HG03060 (cell line): ENCODE data around the gene TAS2R1.

Source experiments
- ATAC-seq: cut with Tn5 transposase; IDR thresholded peaks from one replicate; pipeline ENCODE4 v1.9.1; 2021; ENCODE audit warnings: low read depth, moderate number of reproducible peaks; ENCODE audit not compliant: unreplicated experiment

The TAS2R1 gene, protein sequence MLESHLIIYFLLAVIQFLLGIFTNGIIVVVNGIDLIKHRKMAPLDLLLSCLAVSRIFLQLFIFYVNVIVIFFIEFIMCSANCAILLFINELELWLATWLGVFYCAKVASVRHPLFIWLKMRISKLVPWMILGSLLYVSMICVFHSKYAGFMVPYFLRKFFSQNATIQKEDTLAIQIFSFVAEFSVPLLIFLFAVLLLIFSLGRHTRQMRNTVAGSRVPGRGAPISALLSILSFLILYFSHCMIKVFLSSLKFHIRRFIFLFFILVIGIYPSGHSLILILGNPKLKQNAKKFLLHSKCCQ

DNA sequence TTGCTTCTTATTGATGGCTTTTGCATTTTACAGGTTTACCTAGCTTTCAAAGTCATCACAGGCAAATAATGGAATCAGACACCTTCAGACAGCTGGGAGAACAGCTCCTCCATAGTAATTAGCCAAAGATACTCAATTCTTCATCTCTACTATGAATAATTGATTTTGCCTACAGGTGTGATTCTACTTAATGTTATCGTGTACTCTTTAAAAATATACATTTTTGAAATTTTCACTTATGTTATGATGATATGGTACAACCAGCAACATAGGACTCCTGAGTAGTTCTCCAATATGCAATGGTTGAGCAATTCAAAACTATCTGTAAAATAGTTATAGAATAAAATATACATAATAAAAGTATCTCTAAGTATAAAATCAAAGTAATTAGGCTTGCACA is at the start of gene TAS2R1:
TSS of gene TAS2R1 (minus strand) at position 101 of the 400 bp plus-strand sequence. CDS start 319 bp downstream, outside the sequence.
- no peak for ATAC-seq

DNA sequence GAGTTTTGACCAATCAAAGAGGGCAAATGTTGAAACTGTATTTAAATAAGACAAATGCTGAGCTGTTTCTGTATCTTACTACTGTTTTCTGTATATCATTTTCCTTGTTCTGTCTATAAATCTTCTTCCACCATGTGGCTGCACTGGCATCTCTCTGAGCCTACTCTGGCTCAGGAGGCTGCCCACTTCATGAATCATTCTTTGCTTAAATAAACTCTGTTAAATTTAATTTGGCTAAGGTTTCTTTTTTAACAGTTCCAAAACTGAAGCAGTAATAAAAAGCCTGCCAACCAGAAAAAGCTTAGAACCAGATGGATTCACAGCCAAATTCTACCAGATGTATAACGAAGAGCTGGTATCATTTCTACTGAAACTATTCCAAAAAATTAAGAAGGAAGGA is 40.2 kb upstream of the TAS2R1 start:
- ATAC-seq = no peak

DNA sequence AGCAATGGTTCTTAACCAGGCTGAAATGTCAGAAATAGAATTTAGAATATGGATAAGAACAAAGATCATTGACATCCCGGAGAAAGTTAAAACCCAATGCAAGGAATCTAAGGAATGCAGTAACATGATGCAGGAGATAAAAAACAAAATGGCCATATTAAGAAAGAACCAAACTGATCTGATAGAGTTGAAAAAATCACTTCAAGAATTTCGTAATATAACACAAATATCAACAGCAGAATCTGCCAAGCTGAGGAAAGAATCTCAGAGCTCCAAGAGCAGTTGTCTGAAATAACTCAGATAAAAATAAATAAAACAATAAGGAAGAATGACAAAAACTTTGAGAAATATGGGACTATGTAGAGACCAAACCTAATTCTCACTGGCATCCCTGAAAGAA is 37.8 kb upstream of the TAS2R1 start:
- ATAC-seq = no peak

DNA sequence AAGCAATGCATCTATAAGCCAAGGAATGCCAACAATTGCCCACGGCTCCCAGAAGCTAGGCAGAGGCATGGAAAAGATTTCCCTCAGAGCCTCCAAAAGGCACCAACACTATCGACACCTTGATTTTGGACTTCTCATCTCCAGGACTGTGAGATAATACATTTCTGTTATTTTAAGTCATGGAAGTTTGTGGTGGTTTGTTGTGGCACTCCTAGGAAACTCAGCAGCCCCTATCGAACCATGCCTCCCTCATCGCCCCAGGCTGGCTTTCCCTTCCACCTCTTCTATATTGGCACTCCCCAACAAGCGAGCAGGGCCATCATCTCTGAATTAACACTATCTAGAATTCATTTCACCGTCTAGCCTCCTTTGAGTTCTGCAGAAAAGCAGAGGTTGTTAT is 33.7 kb upstream of the TAS2R1 start:
- no peak for ATAC-seq

DNA sequence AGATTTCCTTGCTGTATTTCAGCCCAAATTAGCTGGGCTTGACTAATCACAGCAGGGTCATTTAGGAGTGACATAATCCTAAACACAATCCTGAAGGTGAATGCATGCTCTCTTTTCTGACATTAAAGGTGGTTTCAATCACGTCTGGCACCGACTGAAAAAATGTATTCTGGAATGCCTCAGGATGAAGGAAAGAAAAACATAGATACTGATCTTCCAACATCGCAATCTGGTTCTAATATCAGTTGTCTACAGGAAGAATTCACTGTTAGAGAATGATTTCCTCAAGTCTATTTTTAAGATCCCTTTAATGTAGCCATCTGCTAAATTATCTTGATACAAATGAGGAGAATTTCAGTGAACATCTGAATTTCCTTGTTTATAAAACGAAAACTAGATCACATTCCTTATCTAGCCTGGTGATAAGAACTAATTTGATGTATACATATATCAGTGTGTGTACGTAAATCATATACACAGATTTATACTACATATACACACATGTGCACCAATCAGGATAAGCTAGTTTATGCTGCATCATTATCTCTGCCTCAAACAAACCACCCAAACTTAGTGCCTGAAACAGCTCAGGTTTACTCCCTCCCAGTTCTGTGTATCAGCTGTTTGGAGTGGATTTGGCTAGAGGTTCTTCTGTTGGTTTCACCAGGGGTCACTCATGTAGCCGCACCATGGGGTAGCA is 31.3 kb upstream of the TAS2R1 start:
- no peak for ATAC-seq

DNA sequence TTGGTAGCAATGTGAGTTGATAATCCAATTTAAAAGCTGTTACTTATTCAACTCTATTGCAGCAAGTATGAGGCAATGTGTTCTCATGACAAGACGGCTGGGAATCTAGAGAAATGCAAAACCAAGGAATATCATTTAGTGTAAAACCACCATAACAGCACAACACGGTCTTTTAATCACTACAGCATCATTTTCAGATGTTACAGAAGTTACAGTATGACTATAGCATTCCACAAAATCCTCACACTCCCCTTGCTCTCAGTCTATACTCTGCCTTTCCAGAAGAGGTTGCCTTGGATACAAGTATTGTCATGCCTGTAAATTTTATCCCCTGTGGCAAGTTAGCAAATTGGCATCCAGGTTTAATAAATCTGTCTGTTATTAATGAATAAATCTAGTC is 28.6 kb upstream of the TAS2R1 start:
- ATAC-seq = no peak

DNA sequence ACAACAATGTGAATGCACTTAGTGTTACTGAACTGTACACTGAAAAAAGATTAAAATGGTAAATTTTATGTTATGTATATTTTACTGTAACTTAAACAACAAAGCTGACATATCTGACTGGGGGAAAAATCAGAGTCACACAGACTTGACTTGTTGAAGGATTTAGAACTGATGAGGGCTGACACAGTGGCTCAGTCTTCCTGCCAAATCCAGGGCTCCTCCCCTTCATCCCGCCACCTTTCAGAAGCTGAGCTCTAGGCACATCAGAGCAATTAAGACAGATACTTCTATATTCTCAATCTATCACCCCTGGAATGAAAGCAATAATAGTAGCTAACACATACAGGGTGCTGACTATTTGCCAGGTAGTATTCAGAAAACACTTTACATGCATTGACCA is 27.7 kb upstream of the TAS2R1 start:
- ATAC-seq = no peak

DNA sequence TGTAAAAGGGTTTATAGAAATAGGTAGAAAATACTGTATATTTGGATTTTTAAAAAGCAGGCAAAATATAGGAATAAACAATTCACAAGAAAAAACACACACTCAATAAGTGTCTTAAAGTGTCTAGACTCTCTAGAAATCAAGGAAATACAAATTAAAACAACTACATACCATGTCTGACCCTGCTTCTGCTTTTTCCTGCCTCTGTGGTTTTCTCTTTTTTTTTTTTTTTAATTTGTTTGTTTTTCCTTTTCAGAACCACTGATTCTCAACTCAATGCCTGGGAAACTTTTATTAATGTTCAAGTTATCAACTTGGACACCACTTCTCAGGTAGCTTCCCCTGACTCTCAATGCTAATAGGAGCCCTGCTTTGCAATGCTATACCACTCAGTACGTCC is 25.5 kb upstream of the TAS2R1 start:
- no peak for ATAC-seq

DNA sequence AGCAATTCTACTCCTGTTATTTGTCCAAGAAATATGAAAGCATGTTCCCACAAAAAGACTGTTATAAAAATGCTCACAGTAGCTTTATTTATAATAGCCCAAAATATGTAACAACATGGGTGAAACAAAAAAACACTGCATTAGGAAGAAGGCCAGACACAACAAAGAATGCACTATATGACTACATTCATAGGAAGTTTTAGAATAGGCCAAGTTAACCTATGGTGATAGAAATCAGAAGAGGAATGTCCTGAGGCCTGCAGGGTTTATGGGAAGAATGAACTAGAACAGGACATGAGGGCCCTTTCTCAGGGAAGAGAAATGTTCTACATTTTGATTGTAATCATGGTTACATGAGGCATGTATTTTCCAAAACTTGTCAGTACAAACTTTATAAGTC is 24.7 kb upstream of the TAS2R1 start:
- ATAC-seq = no peak

DNA sequence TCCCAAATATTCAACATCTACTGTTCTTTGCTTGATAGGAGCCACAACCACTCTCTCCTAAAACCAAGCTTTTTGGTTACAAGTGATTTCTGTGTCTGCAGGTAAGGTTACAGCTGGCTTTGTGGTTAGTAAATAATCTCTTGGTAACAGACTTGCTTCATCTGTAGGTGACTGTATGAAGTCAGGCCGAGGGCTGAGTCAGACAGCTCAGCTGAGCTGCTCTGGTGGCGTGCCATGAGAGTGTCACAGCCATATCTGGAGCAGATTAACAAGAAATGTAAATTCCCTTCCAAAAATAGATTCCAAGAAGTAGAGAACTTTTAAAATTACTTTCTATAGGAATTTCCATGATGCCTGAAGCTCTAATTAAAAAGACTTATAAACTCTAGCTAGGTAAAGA is 23.7 kb upstream of the TAS2R1 start:
- ATAC-seq = peak; percentile 97

DNA sequence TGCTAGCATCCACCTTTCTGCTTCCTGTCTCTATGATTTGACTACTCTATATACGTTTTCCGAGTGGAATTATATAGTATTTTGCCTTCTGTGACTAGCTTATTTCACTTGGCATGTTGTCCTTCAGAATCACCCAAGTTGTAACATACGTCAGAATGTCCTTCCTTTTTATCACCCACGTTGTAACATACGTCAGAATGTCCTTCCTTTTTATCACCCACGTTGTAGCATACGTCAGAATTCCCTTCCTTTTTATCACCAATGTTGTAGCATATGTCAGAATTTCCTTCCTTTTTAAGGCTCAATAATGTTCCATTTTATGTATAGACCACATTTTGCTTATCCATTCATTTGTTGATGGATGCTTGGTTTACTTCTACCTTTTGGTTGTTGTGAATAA is 22.9 kb upstream of the TAS2R1 start:
- ATAC-seq = no peak

DNA sequence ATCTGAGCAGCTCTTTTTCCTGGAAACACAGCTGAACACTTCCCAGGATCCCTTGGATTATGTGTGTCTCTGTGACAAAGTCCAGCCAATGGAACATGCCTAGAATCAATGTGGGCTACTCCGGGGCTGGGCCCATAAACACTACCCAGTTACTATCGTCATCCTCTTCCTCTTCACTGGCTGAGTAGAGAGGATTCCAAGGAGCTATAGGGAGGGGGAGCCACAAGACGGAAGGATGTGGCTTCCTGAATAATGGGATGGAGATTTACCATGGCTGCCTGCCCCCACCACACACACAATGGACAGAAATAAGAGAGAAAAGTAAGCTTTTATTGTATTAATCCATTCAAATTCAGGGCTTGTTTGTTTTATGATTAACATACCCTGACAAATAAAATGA is 22.1 kb upstream of the TAS2R1 start:
- ATAC-seq = no peak

DNA sequence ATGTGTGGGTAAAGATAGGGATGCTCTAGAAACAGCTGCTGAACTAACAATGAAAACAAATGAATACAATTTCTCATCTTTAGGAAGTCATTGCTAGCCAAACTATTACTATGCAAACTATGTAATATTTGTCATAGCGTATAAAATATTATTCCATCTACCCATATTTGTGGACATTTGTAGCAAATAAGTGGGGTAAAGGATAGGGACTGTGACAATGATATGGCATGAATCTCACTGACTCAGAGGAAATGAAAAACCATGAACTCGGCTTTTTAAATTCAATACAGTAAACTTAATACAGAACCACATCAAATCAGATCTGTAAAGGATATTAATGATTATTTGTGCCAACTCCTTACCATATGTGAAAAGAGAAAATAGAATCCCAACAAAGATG is 16.7 kb upstream of the TAS2R1 start:
- no peak for ATAC-seq

DNA sequence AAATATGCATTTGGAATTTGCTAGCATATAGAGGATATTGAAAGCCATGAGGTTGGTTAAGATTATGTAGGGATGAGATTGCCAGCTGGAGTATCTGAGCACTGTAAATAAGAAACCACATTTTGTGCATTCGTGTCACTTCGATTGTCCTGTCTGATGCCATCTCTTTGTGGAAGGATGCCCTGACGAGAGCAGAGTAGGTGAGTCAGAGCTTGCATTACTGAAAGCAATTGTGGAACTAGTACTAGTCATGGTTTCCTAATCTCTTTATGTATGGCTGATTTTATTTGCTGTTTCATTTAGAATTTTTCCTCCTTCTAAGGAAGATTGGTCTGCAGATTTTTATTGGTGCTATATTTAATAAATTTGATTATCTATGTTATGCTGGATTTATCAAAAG is 14.5 kb upstream of the TAS2R1 start:
- ATAC-seq = no peak

DNA sequence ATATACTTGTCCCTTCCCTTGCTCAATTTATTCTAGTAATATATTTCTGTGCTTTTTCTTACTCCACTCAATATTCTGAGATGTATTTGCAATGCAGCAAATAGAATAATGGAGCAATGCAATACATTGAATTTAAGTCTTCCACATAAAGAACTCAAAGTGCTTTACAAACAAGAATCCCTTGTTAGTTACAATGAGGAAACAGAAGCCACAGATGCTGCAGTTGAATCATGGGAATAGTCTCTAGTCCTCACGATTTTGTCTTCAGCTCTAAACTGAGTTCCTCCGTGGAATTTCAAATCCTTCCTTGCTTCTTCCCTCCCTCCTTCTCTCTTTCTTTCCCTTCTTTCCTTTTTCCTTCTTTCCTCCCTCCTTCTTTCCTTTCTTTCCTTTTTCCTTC is 12.5 kb upstream of the TAS2R1 start:
- ATAC-seq = no peak

DNA sequence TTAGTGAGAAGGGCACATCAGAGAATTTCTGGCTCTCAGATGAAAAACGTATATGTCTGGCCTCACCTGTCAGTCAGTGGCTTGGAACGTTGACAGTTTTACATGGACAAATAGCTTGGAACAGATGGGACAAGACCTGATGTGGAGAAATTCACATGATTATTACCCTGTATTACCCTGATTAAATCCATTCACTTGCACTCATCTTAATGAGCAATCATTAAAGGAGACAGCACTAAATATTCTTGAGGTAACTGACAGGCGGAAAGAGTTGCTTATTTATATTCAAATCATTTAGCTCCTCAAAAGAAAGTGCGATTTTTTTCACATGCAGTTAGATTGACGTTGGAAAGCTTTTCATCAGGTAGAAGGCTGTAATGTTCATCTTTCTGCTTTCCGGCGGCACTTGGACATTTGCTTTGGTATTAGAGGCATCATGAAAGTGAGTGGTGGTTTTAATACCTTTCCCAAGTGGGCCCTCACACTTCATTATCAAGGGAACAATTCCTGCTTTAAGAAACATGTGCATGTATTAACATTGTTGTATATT is 11.7 kb upstream of the TAS2R1 start:
- ATAC-seq = no peak

DNA sequence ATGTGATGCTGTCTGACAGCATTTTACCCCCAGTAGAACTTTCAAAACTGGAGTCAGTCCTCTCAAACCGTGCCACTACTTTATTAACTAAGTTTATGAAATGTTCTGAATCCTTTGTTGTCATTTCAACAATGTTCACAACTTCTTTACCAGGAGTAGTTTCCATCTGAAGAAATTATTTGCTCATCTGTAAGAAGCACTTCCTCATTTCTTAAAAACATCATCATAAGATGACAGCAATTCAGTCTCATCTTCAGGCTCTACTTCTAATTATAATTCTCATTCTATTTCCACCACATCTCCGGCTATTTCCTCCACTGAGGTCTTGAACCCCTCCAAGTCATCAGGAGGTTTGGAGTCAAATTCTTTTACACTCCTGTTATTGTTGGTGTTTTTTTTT is 2.3 kb upstream of the TAS2R1 start:
- no peak for ATAC-seq

DNA sequence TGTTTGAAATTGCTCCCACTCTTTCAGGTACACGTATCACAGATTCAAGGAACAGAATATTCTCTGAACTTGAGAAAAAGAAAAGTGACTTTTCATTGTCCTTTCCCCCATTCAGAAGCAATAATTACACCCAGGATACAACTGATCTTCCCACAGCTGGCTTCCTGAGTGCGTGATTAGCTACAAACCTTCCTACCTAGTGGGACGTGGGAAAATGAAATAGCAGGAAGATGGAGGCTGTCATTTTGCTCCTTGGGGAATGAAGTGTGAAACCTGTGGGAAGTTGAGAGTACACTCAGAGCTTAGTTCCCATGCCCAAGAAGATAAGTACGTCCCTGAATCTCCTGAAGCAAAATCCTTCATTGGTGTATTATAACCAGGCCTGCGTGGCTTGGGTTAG is 2.6 kb downstream of the TAS2R1 start:
- no peak for ATAC-seq

DNA sequence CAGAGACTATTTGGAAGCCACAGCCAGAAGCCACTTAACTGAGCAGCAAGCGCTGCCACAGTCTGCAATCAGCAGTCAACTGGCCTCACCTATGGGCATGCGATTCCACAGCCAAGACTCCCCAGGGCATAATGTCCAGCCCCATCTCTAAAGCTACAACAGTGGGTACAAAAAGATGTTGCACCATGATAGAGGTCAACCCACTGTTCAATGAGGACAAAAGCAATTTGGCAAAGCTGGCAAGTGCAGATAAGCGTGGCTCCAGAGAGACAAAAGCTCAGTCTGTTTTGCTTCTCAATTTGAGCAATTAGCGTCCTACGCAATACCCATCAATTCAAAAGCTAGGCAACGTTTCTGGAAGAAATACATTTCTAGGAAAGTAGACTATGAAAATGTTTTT is 3.2 kb downstream of the TAS2R1 start:
- no peak for ATAC-seq

DNA sequence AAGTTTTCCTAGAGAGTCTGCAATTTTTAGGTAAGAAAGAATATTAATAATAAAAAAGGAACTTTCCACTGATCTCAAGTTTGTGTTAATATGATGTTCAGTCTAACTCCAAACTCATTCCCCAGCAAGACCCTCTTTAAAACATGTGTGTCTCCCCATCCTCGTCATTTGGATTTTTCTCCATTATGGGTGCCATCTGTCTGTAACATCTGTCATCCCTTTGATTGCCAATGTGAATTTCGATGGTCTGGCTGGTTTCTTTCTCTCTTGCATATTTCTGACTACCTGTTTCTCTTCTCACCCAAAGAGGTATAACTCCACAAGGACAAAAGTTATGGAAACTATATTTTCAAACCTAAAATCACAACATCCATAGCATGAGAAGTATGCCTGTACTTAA is 4.4 kb downstream of the TAS2R1 start:
- ATAC-seq = no peak

DNA sequence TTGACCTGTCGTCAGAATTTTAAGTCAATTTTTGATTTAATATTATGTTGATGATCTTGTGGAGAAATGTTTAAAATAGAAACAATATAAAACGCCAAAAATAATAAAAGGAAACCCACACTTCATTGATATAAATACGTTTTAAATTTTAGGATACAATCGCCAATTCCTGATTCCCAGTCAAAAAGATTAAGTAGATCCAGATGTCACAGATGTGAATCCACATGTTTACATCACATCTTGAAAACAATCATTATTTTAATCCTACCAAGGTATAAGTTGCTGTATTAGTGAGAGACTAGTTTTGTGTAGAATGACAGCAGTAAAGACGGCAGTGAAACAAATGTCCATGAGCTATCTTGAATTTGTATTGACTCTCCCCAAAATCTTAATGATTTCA is 4.9 kb downstream of the TAS2R1 start:
- no peak for ATAC-seq
